Common myeloid progenitor, CD34-positive (primary cell): ENCODE data around the gene SSH2.

ENCODE experiments used
- CTCF ChIA-PET: fragments of 350-600 bp; sonication (Branson Sonifier 250); formaldehyde crosslinking; loops from one replicate; lab custom pipeline; 2021; ENCODE audit warnings: antibody characterized with exemption; lab: Charles Lee
- POLR2A ChIA-PET: fragments of 350-600 bp; sonication (Branson Sonifier 250); formaldehyde crosslinking; loops from one replicate; lab custom pipeline; 2021; ENCODE audit warnings: antibody characterized with exemption; lab: Charles Lee
- DNase-seq, 3 donors: peaks; one replicate each; pipeline versions ENCODE4 v3.0.0 to v3.0.0-alpha.2; 2013
- H3K27ac ChIP-seq, 2 experiments: 1 replicate in 1 of 2; 2 replicates in 1 of 2; pipeline ENCODE4 v1.7.0; 2013; ENCODE audit warnings: inconsistent platforms in 2 of 2, low read length in 2 of 2, mild to moderate bottlenecking in 2 of 2, low read depth in 1 of 2, moderate library complexity in 1 of 2; ENCODE audit not compliant: severe bottlenecking in 2 of 2, insufficient read depth in 1 of 2, poor library complexity in 1 of 2
- H3K27me3 ChIP-seq, 5 experiments: replicated peaks in 2 of 5; 1 replicate in 3 of 5; 2 replicates in 2 of 5; pipeline versions ENCODE4 v1.6.1 to v1.7.0; 2013; ENCODE audit warnings: low read length in 4 of 5, mild to moderate bottlenecking in 2 of 5, moderate library complexity in 2 of 5, inconsistent platforms in 1 of 5; ENCODE audit not compliant: insufficient read depth in 5 of 5, control insufficient read depth in 4 of 5
- H3K36me3 ChIP-seq, 4 experiments: 1 replicate in 2 of 4; 2 replicates in 2 of 4; pipeline versions ENCODE4 v1.6.1 to v1.7.0; 2013; ENCODE audit warnings: low read length in 3 of 4, control low read depth in 1 of 4, mild to moderate bottlenecking in 1 of 4; ENCODE audit not compliant: control insufficient read depth in 4 of 4, insufficient read depth in 4 of 4
- H3K4me1 ChIP-seq, 4 experiments: 1 replicate in 3 of 4; 2 replicates in 1 of 4; pipeline versions ENCODE4 v1.6.1 to v1.7.1; 2013; ENCODE audit warnings: low read length in 3 of 4, mild to moderate bottlenecking in 3 of 4, control low read depth in 1 of 4, inconsistent platforms in 1 of 4, moderate library complexity in 1 of 4; ENCODE audit not compliant: control insufficient read depth in 4 of 4, insufficient read depth in 4 of 4; ENCODE audit errors: control extremely low read depth in 1 of 4
- H3K4me3 ChIP-seq, 7 experiments: 1 replicate in 4 of 7; 2 replicates in 3 of 7; pipeline versions ENCODE4 v1.5.1 to v1.7.0; 2013; ENCODE audit warnings: mild to moderate bottlenecking in 7 of 7, low read length in 6 of 7, moderate library complexity in 6 of 7, inconsistent platforms in 2 of 7, low read depth in 2 of 7, control low read depth in 1 of 7; ENCODE audit not compliant: insufficient read depth in 4 of 7, control insufficient read depth in 1 of 7; ENCODE audit errors: extremely low read depth in 1 of 7
- H3K9me3 ChIP-seq, 5 experiments: 1 replicate in 4 of 5; 2 replicates in 1 of 5; pipeline versions ENCODE4 v1.6.1 to v1.7.1; 2013; ENCODE audit warnings: low read length in 4 of 5, mild to moderate bottlenecking in 2 of 5, inconsistent platforms in 1 of 5, low read depth in 1 of 5, moderate library complexity in 1 of 5; ENCODE audit not compliant: control insufficient read depth in 4 of 5, insufficient read depth in 2 of 5; ENCODE audit errors: control extremely low read depth in 1 of 5
- WGBS: methylation state at CpG from one replicate; pipeline ENCODE4 v1.1.5; 2013; ENCODE audit not compliant: insufficient coverage; 5-methylcytosine and 5-hydroxymethylcytosine counted together

Gene SSH2

GRCh38 chr17:29613352-29613837 lies 316.6 kb downstream of the SSH2 start:
- Histone ChIP-seq H3K36me3 (peaks cover 0 to 7% (median 0%) of the 10 kb centered on the region in 4 experiments), H3K9me3 (no peaks in the 10 kb centered on the region), H3K4me3 (peak overlapping the region in 6 of 7 experiments; percentile 23 to 72 (median 37)), H3K27me3 (peaks cover 0 to 22% (median 7%) of the 10 kb centered on the region in 5 experiments), H3K4me1 (peaks cover 2 to 56% (median 55%) of the 10 kb centered on the region in 4 experiments), H3K27ac (no peak overlapping the region)
- under 1% methylated on average over 47 of the region's 50 CpGs for WGBS
- ChIA-PET POLR2A (interaction anchor here (0.6 to 1.2 kb wide), 2 partner anchors 22 to 716 kb away, joined by 3 to 6 read pairs; no protein-coding TSS in a partner anchor), CTCF (interaction anchor here (0.6 to 7.8 kb wide), 7 partner anchors 12 to 179 kb away, joined by 3 to 179 read pairs (median 5); partner anchors contain the start of gene ANKRD13B)
- DNase-seq: peak; percentile 89 to 95 (median 94)

- Histone ChIP-seq H3K27me3 (peaks cover 0 to 21% (median 7%) of the 10 kb centered on the region in 5 experiments), H3K4me1 (peaks cover 2 to 49% (median 48%) of the 10 kb centered on the region in 4 experiments), H3K27ac (no peak overlapping the region), H3K4me3 (peak overlapping the region in 5 of 7 experiments; percentile 19 to 72 (median 48)), H3K36me3 (peaks cover 0 to 7% (median 0%) of the 10 kb centered on the region in 4 experiments), H3K9me3 (no peaks in the 10 kb centered on the region)
- ChIA-PET POLR2A (interaction anchor here (0.7 to 1.2 kb wide), 2 partner anchors 18 to 21 kb away, joined by 4 to 6 read pairs; no protein-coding TSS in a partner anchor), CTCF (interaction anchor here (0.6 to 7.8 kb wide), 6 partner anchors 12 to 151 kb away, joined by 3 to 179 read pairs (median 8); partner anchors contain the start of gene ANKRD13B)
- 45% methylated on average over 83 of the region's 85 CpGs for WGBS
- DNase-seq: no peak
Measured at GRCh38 chr17:29612404-29613280, 317.4 kb downstream of the SSH2 start.

GRCh38 chr17:29612094-29612403 lies 318.0 kb downstream of the SSH2 start:
- ChIA-PET CTCF (interaction anchor here (1.2 to 5.2 kb wide), 2 partner anchors 15 to 20 kb away, joined by 3 to 21 read pairs; partner anchors contain the start of gene ANKRD13B), POLR2A (interaction anchor here (0.7 to 1.8 kb wide), 2 partner anchors 14 to 18 kb away, joined by 4 read pairs; no protein-coding TSS in a partner anchor)
- no peak for DNase-seq
- H3K9me3 ChIP-seq: no peaks in the 10 kb centered on the region
- H3K27me3 ChIP-seq: peaks cover 0 to 18% (median 7%) of the 10 kb centered on the region in 5 experiments
- H3K4me3 ChIP-seq: no peak overlapping the region
- 97% methylated on average over 8 of the region's 12 CpGs for WGBS
- peaks cover 2 to 43% (median 42%) of the 10 kb centered on the region in 4 experiments for H3K4me1 ChIP-seq
- H3K36me3 ChIP-seq: peaks cover 0 to 7% (median 0%) of the 10 kb centered on the region in 4 experiments
- no peak overlapping the region for H3K27ac ChIP-seq

GRCh38 chr17:29611351-29612093 lies 318.5 kb downstream of the SSH2 start:
- ChIA-PET POLR2A (interaction anchor here (1.8 kb wide), 1 partner anchor 14 kb away, joined by 4 read pairs; no protein-coding TSS in a partner anchor), CTCF (interaction anchor here (1.2 to 5.2 kb wide), 2 partner anchors 15 to 19 kb away, joined by 3 to 21 read pairs; partner anchors contain the start of gene ANKRD13B)
- H3K4me1 ChIP-seq: peaks cover 2 to 37% (median 37%) of the 10 kb centered on the region in 4 experiments

GRCh38 chr17:29610395-29610794 lies 319.6 kb downstream of the SSH2 start:
- Histone ChIP-seq H3K27me3 (peaks cover 0 to 7% (median 0%) of the 10 kb centered on the region in 5 experiments), H3K4me1 (peaks cover 0 to 26% (median 26%) of the 10 kb centered on the region in 4 experiments), H3K9me3 (no peaks in the 10 kb centered on the region), H3K4me3 (no peak overlapping the region), H3K36me3 (peaks cover 0 to 7% (median 0%) of the 10 kb centered on the region in 4 experiments), H3K27ac (no peak overlapping the region)
- POLR2A ChIA-PET: interaction anchor here (1.8 kb wide), 1 partner anchor 13 kb away, joined by 4 read pairs; no protein-coding TSS in a partner anchor
- 93% methylated on average over 3 of the region's 3 CpGs for WGBS
- CTCF ChIA-PET: interaction anchor here (1.1 to 5.2 kb wide), 4 partner anchors 13 to 31 kb away, joined by 3 to 21 read pairs (median 6); partner anchors contain the start of gene ANKRD13B
- no peak for DNase-seq

More at GRCh38 chr17:29611351-29612093, 318.5 kb downstream of the SSH2 start:
- Histone ChIP-seq H3K36me3 (peaks cover 0 to 7% (median 0%) of the 10 kb centered on the region in 4 experiments), H3K4me3 (no peak overlapping the region), H3K9me3 (no peaks in the 10 kb centered on the region), H3K27ac (no peak overlapping the region), H3K27me3 (peaks cover 0 to 13% (median 5%) of the 10 kb centered on the region in 5 experiments)
- no peak for DNase-seq
- whole genome bisulfite sequencing: 94% methylated on average over 8 of the region's 11 CpGs

DNA sequence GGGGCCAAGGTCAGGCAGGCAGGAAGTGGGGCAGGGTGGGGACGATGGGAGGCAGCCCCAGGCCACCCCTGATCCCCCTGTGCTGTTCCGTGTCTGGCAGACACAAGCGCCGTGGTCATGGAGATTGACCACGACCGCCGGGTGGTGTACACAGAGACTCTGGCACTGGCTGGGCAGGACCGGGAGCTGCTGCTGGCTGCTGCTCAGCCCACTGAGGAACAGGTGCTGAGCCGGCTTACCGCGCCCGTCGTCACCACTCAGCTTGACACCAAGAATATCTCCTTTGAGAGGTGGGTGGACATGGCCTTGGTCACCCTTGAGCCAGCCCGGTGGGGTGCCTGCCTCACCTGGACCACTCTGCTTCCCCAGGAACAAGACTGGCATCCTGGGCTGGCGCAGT lies 321.0 kb downstream of the SSH2 start:
- Histone ChIP-seq H3K9me3 (no peaks in the 10 kb centered on the region), H3K4me3 (no peak overlapping the region), H3K27ac (no peak overlapping the region), H3K4me1 (peaks cover 0 to 12% (median 12%) of the 10 kb centered on the region in 4 experiments), H3K36me3 (peaks cover 0 to 7% (median 0%) of the 10 kb centered on the region in 4 experiments), H3K27me3 (peaks cover 0 to 7% (median 0%) of the 10 kb centered on the region in 5 experiments)
- POLR2A ChIA-PET: interaction anchor here (0.7 kb wide), 1 partner anchor 1108 kb away, joined by 3 read pairs; no protein-coding TSS in a partner anchor
- CTCF ChIA-PET: interaction anchor here (1.0 to 7.6 kb wide), 6 partner anchors 8 to 36 kb away, joined by 3 to 39 read pairs (median 6); partner anchors contain the start of gene ANKRD13B
- no peak for DNase-seq
- WGBS: 95% methylated on average over 15 of the region's 15 CpGs
